K562 (cell line): Measurements from ENCODE around the gene UBE2M. TPM values are rescaled to one million over a fixed set of nuclear protein-coding genes. Genes with fewer than 3 reads are reported as not detected.

Source experiments
- BHLHE40 ChIP-seq: IDR thresholded peaks from 2 replicates; pipeline ENCODE4 v1.6.1; 2011; ENCODE audit warnings: low read length, improper control_type of control experiment
- DACH1 ChIP-seq: fragments of 450-650 bp; IDR thresholded peaks from 2 replicates; pipeline ENCODE4 v1.6.1; 2018; ENCODE audit not compliant: partially characterized antibody
- KDM5B ChIP-seq: fragments of 200-600 bp; sonication (generic); IDR thresholded peaks from 2 replicates; pipeline ENCODE4 v1.6.1; 2012; ENCODE audit warnings: low read depth, mild to moderate bottlenecking, moderate library complexity, low read length, control low read depth, inconsistent platforms; ENCODE audit not compliant: insufficient replicate concordance
- L3MBTL2 ChIP-seq: fragments of 450-650 bp; IDR thresholded peaks from 2 replicates; pipeline ENCODE4 v1.6.1; 2016; ENCODE audit warnings: mild to moderate bottlenecking, moderate library complexity
- POLR2A ChIP-seq: fragments of 450-650 bp; conservative IDR thresholded peaks from 2 replicates; pipeline ENCODE4 v1.6.1; 2016
- PPARD ChIP-seq: fragments of 250-450 bp; sonication (Bioruptor Pico); IDR thresholded peaks from 2 replicates; pipeline ENCODE4 v1.8.0; 2022; ENCODE audit warnings: inconsistent platforms, mild to moderate bottlenecking, moderate library complexity
- RNF2 ChIP-seq: sonication (generic); IDR thresholded peaks from 2 replicates; pipeline ENCODE4 v1.6.1; 2016
- ZNF124 ChIP-seq: sonication (generic); formaldehyde crosslinking; IDR thresholded peaks from 2 replicates; pipeline ENCODE4 v1.8.1; 2022; ENCODE audit warnings: missing genetic modification reagents
- ZNF133 ChIP-seq: fragments of 250-450 bp; sonication (Bioruptor Pico); IDR thresholded peaks from 2 replicates; pipeline ENCODE4 v1.4.0; 2020; ENCODE audit warnings: mild to moderate bottlenecking
- ZNF3 ChIP-seq: fragments of 250-450 bp; sonication (Bioruptor Pico); IDR thresholded peaks from 2 replicates; pipeline ENCODE4 v1.5.0; 2021; ENCODE audit warnings: mild to moderate bottlenecking, moderate library complexity
- ZNF384 ChIP-seq: IDR thresholded peaks from 2 replicates; pipeline ENCODE4 v1.6.1; 2012; ENCODE audit warnings: low read depth, low read length, improper control_type of control experiment
- polyA plus RNA-seq, 8 experiments: library from polyadenylated mRNA; depleted of rRNA in 4 of 8; stranded (reverse) in 5 of 8; unstranded in 3 of 8; fragments of >200 nt; fragmentation: Nextera tagmentation in 2 of 8; fragmentation: Illumina TruSeq in 1 of 8; extraction: Ambion mirVana in 2 of 8; extraction: Trizol in 1 of 8; gene quantifications; 2 replicates each; pipeline versions ENCODE4 v1.2.1 to v1.2.3, GENCODE V29; 2011 to 2014; ENCODE audit warnings: inconsistent platforms in 1 of 8, missing spikeins in 1 of 8
- total RNA-seq, 7 experiments: library from RNA; depleted of rRNA in 6 of 7; stranded (reverse); fragments of >200 nt in 6 of 7; fragmentation: Illumina TruSeq in 2 of 7; extraction: Trizol in 2 of 7; gene quantifications; 2 replicates each; pipeline versions ENCODE4 v1.2.1 to v1.2.3, GENCODE V29; 2011 to 2021; ENCODE audit warnings: low replicate concordance in 1 of 7
- TF ChIP-seq, protein P1 (sequence below), 2 experiments: fragments of 450-650 bp in 1 of 2; sonication (generic) in 1 of 2; formaldehyde crosslinking in 1 of 2; IDR thresholded peaks; 2 replicates each; pipeline versions ENCODE4 v1.7.1 to v1.9.0; 2016 to 2022; ENCODE audit warnings: inconsistent platforms in 1 of 2, mild to moderate bottlenecking in 1 of 2, missing genetic modification reagents in 1 of 2
- TF ChIP-seq, protein P2 (sequence below): sonication (generic); formaldehyde crosslinking; IDR thresholded peaks from 2 replicates; pipeline ENCODE4 v1.8.0; 2022; ENCODE audit warnings: mild to moderate bottlenecking, missing genetic modification reagents
- TF ChIP-seq, protein P3 (sequence below): conservative IDR thresholded peaks from 2 replicates; pipeline ENCODE4 v1.6.1; 2011; ENCODE audit warnings: low read depth, mild to moderate bottlenecking, low read length; ENCODE audit not compliant: control insufficient read depth

Gene UBE2M
- total and polyA plus RNA-seq, 9 of the 15 experiments (the other 6 are each of a cell fraction or from before 2014, with no cell fraction given) = 0.92 to 163 (median 85.7) TPM

DNA sequence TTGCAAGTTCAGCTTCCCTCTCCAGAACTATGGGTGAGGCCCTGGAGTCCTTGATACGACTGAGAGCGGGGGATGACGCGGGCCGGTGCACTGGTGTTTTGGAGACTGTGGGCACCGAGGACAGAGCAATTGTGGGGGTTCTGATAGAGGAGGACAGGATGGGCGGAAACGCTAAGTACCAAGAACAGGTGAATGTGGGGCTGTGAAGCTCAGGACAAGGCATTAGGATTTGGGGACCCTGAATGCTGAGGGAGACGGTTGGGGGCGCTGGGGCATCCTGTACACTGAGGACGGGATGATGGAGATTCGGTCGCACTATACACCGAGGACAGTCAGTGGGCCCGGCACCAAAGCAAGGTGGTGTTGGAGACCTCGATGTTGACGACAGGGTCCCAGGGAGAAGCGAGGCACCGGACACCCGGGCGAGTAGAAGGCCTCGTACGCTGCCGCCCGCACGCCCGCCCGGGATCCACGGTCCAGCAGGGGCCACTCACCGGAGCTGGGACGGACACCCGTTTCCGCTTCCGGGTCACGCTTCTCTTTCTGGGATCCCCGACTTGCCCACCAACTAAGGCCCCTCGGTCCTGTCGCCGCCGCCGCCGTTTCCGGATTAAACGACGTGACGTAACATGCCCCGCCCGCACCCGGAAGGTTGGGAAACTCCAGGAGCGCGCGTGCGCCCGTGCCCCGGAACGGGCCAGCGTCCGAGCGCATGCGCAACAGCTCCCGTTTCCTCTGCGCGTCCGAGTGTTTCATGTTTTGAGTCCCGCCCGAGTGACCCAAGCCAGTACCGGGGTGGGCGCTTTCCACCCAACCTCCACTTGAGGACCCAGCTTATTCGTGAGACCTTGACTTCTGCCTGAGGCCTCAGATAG, 3.7 kb downstream of the UBE2M start, which contains the start of gene CHMP2A (continued):
- TF ChIP-seq L3MBTL2 (peak; percentile 74), POLR2A (peak; percentile 90), ZNF3 (CRISPR knock-in tag) (no peak), ZNF124 (CRISPR knock-in tag) (no peak), ZNF384 (no peak), BHLHE40 (peak; percentile 92), DACH1 (peak; percentile 18), KDM5B (peak; percentile 68), RNF2 (peak; percentile 57; the same call in 1 of the 2 replicates), ZNF133 (CRISPR knock-in tag) (no peak), PPARD (no peak)
- TF ChIP-seq, protein P1, sequence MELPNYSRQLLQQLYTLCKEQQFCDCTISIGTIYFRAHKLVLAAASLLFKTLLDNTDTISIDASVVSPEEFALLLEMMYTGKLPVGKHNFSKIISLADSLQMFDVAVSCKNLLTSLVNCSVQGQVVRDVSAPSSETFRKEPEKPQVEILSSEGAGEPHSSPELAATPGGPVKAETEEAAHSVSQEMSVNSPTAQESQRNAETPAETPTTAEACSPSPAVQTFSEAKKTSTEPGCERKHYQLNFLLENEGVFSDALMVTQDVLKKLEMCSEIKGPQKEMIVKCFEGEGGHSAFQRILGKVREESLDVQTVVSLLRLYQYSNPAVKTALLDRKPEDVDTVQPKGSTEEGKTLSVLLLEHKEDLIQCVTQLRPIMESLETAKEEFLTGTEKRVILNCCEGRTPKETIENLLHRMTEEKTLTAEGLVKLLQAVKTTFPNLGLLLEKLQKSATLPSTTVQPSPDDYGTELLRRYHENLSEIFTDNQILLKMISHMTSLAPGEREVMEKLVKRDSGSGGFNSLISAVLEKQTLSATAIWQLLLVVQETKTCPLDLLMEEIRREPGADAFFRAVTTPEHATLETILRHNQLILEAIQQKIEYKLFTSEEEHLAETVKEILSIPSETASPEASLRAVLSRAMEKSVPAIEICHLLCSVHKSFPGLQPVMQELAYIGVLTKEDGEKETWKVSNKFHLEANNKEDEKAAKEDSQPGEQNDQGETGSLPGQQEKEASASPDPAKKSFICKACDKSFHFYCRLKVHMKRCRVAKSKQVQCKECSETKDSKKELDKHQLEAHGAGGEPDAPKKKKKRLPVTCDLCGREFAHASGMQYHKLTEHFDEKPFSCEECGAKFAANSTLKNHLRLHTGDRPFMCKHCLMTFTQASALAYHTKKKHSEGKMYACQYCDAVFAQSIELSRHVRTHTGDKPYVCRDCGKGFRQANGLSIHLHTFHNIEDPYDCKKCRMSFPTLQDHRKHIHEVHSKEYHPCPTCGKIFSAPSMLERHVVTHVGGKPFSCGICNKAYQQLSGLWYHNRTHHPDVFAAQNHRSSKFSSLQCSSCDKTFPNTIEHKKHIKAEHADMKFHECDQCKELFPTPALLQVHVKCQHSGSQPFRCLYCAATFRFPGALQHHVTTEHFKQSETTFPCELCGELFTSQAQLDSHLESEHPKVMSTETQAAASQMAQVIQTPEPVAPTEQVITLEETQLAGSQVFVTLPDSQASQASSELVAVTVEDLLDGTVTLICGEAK (IDR thresholded peaks at IDR 0.05) = peak; percentile 99
- TF ChIP-seq, protein P1 (CRISPR knock-in tag; IDR thresholded peaks at IDR 0.05) = no peak
- TF ChIP-seq, protein P2, sequence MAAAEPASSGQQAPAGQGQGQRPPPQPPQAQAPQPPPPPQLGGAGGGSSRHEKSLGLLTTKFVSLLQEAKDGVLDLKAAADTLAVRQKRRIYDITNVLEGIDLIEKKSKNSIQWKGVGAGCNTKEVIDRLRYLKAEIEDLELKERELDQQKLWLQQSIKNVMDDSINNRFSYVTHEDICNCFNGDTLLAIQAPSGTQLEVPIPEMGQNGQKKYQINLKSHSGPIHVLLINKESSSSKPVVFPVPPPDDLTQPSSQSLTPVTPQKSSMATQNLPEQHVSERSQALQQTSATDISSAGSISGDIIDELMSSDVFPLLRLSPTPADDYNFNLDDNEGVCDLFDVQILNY (CRISPR knock-in tag) = 0 out of 2 replicates have a peak, but pooled peaks have one; percentile 17
- TF ChIP-seq, protein P3, sequence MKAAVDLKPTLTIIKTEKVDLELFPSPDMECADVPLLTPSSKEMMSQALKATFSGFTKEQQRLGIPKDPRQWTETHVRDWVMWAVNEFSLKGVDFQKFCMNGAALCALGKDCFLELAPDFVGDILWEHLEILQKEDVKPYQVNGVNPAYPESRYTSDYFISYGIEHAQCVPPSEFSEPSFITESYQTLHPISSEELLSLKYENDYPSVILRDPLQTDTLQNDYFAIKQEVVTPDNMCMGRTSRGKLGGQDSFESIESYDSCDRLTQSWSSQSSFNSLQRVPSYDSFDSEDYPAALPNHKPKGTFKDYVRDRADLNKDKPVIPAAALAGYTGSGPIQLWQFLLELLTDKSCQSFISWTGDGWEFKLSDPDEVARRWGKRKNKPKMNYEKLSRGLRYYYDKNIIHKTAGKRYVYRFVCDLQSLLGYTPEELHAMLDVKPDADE = peak; percentile 89
